Stimulated activated CD8-positive, alpha-beta memory T cell treated with anti-CD3 and anti-CD28 coated beads, Interleukin-4, amount 100 ng/mL, for 1 hour (primary cell): ENCODE data around the gene SLC9B2.
A peak's percentile ranks its signal among the peaks of the same experiment; 100 is the strongest.

Source experiments
- DNase-seq, 2 donors: peaks; one replicate each; pipeline ENCODE4 v3.0.0-alpha.2; 2020; ENCODE audit warnings: low read depth in 2 of 2, low spot score in 1 of 2

SLC9B2 gene

DNA sequence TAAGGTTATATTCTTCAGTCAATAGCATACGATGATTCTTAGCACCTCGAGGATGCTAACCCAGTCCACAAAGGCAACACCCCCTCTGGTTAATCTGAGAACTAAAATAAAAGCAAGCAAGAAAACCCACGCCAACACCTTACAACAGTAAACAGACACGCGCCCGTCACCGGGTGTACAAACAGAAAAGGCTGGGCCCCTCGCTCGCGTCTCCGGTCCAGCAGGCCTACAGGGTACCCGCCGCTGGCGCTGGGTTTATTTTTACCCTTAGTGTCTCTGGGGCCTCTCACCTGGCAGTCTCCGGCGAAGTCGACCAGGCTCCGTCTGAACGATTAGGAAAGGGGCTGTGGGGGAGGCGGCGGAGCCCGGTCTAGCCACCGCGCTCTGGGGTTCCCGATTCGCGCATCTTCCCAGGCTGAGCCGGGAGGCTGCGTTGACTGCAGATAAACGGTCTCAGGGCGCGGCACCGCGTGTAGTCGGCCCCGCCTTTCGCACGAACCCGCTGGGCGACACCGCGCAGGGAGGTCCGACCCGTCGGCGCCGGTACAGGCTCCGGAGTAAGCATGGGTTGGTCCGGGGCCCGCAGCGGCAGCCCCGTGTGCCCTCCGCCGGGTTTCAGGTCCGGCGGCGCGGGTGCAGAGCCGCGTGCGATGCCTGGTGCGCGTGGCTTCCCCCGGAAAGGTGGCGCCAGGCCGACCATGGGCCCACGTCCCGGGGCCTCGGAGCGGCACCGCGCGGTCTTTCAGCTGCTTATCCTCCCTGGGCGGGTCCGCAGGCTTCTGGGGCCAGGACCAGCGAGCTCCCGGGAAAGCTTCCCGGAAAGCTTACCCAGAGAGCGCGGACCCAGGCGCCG, 441 bp downstream of the SLC9B2 start:
- peak; percentile 21 to 41 for DNase-seq

DNA sequence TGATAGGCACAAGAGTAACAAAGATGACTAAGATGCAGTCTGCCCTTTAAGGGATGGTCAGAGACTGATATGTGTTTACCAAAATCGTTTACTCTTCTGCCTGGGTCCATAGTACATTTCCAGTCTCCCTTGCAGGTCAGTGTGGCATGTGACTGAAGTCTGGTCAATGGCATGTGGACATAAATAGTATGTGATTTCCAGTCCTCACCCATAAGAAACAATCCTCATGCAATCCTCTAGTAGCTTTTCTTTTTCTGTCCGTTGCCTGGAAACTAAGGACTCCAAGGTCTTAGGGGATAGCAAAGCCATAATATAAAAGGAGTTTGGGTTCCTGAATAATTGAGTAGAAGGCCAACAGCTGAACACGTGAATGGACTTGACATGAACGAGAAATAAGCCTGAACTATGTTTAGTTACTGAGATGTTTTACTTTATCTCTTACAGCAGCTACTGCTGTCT, 1.1 kb downstream of the SLC9B2 start:
- no peak for DNase-seq

DNA sequence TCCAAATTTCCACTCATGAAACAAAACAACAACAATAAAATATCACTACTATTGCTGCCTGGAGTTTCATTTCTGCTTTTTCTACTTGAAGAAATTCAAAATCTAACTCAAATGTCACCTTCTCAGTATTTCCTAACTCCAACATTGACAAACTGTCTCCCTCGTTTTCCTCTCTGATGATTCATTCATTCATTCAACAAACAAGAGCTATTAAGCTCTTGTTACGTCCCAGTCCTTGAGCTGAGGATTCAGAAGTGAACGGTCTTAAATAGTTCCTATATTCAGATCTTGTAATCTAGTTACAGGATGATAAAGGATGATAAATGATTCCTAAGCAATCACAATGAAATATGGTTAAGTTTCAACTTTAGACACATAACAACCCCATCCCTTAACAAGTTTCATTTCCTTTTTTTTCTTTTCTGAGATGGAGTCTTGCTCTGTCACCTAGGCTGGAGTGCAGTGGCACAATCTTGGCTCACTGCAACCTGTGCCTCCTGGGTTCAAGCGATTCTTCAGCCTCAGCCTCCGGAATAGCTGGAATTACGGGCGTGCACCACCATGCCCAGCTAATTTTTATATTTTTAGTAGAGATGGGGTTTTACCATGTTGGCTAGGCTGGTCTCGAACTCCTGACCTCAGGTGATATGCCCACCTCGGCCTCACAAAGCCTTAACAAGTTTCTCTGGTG, 1.7 kb downstream of the SLC9B2 start:
- DNase-seq = no peak

DNA sequence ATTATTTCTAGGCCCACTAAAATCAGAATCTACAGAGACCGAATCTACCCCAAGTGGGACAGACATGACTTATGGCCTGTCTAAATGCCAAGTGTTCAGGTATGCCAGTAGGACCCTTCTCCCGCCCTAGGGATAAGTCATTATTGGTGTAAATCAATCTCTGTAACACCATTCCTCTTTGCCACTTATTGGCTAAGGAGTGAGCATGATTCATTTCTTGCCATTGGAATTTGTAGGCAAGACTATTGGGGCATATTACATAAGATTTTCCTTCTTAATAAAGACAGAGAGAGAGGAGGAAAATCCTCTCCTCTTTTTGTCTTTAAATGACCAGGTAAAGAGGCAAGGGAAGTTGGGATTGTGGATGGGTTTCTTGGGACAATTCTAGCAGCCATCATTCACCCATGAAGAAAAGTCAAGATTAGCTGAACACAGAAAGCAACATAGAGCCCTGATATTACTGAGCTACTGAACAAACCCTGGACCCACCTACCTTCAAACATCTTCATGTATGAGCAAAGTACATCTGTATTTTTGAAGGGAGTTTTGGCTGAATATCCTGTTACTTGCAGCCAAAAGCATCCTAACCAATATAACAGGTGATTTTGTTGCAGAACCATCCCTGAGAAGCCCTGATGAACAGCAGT, 2.6 kb downstream of the SLC9B2 start:
- DNase-seq = no peak

DNA sequence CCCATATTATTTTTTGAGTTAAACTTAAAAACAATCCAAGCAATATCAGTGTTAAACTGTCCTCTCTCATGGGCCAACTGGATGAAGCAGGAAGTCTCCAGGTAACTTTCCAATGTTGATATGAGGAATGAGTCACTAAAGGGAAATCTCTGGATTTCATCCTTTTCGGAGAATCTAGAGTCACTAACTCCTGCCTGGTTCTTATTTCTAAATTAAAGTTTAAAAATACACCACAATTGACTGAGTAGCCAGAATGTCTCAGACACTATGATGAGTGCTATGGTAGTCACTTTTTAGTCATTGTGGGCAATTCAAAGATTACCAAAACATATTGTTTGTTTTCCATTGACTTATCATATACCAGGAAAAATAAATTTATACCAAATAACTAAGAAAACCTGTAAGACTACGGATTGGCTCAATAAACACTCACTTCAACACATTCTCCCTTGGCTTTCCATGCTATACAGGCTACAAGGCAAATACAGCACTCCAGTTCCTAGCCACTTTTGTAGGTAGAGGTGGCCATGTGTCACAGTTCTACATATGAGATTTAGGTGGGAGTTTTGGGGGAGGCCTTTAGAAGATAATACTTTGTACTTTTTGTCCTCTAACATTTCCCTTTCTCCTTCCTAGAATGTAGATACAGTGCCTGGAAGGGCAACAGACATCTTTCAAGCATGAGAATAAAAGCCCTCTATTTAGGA, 8.6 kb downstream of the SLC9B2 start:
- no peak for DNase-seq

DNA sequence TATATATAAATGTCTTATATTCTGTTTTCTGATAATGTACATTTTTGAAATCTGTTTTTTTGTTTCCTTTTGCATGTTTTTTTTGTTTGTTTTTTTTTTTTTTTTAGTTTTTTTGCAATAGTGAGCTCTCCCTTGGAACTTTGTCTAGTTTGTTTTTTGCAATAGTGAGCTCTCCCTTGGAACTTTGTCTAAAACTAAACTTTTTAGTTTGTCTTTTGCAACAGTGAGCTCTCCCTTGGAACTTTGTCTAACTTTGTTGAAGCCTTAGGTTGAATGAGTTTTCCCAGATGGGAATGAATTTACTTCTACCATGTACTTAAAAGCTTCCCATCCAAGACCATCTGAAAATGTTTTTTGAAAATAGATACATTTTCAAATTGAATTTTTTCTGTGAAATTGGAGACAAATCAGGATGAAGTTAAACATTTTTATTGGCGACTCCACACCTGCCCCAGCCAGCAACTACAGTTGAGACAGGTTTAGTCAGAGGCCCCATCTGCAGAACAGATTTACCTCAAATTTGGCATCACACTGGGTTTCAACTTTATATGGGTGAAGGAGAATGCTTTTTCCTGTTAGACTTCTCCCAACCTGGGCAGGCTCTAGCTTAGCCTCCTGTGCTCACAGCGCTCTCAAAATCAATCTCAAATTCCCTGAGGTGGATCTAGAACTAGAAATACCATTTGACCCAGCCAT, 16.0 kb downstream of the SLC9B2 start:
- DNase-seq = no peak

DNA sequence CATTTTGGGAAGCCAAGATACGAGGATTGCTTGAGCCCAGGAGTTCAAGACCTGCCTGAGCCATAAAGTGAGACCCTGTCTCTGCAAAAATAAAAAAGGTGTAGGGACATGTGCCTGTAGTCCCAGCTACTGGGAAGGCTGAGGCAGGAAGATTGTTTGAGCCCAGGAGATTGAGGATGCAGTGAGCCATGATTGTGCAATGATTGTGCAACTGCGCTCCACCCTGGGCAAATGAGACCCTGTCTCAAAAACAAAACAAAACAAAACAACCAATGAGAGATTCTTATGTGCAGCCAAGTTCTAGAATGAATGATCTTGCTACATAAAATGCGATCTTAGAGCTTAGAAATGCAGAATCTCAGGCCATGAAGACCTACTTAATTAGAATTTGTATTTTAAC, 22.5 kb downstream of the SLC9B2 start:
- no peak for DNase-seq

DNA sequence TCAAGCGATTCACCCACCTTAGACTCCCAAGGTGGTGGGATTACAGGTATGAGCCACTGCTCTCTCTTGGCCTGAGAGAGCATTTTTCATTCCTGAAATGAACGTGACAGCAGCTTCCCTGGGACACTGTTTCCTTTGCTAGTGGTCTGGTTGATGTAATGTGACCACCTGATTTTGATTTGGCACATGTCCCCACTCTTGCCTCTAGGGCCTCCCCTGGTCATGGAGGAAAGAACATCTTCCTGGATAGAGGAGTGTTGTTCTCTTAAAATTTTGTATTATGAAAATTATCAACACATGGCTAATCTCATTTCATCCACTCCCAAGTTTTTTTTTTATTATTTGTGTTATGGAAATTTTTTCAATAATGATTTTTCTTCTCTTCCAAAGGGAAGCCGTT, 23.8 kb downstream of the SLC9B2 start:
- DNase-seq = no peak

DNA sequence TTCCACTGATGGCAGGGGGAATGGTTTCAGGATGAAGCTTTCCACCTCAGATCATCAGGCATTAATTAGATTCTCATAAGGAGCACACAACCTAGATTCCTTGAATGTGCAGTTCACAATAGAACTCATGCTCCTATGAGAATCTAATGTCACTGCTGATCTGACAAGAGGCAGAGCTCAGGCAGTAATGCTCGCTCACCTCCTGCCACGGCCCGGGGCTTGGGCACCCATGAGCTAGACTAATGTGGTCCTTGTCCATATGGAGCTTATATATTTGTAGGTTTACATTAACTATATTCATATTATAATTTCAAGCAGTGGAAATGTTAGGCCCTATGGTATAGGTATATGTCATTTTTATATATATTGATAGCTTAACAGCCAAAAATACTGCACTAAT, 24.4 kb downstream of the SLC9B2 start:
- DNase-seq = no peak

DNA sequence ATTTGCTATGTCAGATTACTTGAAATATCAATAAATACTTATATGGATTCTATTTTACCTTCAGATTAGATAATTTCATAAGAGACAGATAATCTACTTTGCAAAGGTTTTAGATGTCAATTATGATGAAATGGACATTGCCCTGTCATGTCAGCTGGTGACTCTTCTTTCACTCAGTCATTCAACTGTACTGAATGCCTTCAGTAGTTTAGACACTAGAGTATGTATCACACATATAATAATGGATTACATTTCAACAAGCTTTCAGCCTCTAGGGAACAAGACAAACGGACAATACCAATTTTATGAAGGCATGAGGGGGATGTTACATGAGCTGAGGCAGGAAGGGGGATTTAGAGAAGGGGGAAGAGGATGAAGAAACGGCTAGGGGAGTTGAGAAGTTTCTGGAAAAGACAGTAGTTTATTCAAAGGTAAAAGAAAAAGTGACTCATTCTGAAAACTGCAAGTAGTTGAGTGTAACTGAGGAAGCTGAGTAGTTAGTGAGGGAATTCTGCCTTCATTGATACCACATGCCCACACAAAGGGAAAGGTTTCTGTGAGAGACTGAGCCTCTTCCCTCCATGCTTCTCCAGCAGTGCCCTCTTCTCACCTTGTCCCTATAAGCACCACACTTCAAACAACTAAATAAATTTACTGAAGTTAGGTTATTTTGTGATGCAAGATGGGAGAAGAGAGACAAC, 25.7 kb downstream of the SLC9B2 start:
- no peak for DNase-seq

DNA sequence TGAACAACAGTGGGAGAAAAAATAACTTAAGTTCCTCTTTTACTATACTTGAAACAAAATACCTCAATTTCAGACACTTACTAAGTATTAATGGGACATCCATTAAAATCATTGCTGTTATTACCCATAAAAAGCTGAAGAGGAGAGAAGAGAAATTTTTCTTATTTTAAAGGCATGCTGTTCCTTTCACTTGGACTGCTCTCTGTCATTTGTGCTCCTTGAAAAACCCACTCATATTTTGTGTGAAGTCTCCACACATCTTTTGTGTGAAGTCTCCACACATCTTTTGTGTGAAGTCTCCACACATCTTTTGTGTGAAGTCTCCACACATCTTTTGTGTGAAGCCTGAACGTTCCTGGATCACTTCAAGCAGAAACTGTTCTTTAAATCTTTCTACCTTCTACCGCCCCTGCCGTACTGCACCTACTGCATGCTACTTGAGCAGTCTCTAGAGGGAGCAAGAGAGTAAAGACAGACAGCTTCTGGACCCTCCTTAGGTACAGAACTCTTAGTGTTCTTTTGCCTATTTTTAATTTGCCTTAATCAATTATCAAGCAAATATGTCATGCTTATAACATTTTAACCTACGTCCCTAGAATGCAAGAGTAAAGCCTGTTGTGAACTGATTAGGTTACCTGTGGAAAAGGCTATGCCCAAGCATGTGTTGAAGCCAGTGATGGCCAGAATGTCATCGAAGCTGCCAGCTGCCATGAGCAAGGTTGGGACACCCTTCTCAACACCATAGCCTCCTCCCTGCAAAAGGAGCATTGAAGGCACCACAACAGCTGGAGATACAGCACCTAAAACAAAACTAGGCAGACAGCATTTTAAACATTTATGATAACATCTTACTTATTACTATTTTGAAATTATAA, 29.9 kb downstream of the SLC9B2 start:
- DNase-seq = peak in 1 of 2 donors; percentile 5

DNA sequence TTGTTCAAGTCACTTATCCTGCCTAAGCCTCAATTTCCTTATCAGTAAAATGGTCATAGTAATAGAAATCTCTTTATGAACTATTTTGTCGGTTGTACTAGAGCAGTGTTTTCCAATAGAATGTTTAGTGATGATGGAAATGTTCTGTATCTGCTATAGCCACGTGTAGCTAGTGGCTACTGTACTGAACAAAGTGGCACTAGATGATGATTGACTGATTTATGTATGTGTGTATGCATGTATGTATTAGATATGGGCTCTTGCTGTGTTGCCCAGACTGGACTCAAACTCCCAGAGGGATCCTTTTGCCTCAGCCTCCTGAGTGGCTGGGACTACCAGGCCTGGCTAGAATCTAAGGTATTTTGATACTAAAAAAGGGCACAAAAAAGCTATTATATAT, 32.4 kb downstream of the SLC9B2 start:
- no peak for DNase-seq

DNA sequence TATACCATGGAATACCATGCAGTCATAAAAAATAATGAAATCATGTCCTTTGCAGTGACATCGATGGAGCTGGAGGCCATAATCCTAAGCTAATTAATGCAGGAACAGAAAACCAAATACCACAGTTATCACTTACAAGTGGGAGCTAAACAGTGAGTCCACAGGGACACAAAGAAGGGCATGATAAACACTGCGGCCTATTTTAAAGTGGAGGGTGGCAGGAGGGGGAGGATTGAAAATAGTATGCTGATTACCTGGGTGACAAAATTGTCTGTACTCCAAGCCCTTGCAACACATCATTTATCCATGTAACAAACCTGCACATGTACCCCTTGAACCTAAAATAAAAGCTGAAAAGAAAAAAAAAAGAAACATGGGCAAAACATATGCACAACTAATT, 40.4 kb downstream of the SLC9B2 start:
- DNase-seq = no peak

DNA sequence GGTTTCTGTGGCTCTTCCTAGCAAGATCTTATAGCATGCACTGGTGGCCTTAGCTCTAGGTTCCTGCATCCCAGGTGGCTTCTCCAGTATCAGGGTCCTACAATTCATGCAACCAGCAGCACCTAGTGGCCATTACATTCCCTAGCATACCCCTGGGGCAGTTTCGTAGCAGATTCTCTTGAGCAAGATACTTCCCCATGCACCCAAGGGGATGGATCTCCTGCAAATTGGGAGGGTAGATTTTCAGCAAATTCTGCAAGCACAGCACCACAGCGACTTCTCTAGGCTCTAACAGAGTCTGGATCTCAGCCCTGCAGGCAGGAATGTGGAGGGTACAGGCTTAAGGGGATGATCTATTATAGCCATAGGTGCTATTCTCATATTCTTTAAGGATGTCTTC, 44.0 kb downstream of the SLC9B2 start:
- no peak for DNase-seq

DNA sequence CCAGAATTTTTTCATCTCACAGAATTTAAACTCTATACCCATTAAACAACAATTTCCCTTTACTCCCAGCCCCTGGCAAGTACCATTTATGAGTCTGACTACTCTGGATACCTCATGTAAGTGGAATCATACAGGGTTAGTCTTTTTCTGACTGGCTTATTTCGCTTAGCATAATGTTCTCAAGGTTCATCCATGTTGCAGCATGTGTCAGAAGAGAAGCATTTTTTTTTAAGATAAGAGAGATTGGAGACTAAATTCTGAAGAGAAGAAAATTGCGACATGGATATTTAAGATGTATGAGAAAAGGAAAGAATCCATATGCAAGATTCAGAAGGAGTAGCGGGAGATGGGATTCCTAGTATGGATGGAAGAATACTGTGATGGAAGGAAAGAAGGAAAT, 45.8 kb downstream of the SLC9B2 start:
- no peak for DNase-seq

DNA sequence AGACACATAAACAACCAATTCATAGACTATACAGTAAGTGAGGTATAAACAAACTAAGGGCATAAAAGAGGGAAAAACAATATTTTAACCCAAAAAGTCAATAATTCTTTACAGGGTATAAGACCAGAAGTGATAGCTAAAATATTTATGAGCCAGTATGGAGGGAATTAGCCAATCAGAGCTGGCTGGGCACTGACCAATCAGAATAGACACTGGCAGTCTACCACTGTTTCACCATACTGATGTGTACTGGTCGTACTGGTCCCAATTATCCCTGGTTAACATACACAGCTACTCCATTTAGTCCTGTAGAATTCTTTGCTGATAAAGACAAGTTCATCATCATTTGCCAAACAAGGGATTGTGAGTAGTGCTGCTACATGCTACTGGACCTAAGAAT, 47.3 kb downstream of the SLC9B2 start:
- DNase-seq = no peak

DNA sequence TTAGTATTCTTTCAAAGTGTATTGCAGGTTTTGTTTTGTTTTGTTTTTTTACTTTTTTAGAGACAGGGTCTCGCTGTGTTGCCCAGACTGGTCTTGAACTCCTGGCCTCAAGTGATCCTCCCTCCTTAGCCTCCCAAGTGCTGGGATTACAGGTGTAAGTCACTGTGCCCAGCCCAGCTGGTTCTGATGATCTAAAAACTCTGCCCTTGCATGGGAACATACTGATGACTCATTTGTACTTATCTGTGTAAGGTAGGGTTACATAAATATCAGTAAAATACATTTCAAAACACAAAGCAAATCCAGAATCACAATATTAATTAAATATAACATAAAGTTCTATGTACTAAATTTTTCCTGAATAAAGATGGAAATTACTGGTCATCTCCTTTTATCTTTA, 49.7 kb downstream of the SLC9B2 start:
- DNase-seq = no peak

DNA sequence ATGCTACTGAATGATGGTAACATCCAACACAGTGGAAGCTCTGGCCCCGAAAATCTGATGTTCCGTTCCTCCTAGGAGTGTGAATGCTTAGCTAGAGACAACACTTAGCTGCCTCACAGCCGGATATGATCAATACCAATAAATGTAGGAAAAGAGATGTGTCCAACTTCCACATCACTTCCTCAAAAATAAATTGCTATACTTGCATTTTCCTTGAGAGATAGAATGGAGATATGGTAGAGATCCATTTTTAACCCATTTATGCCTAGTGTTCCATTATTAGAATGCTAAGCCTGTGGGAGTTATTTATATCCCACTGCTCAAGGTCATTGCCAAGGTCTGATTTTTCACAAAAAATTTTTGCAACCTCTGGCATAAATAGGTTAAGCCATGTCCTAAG, 51.6 kb downstream of the SLC9B2 start:
- no peak for DNase-seq

DNA sequence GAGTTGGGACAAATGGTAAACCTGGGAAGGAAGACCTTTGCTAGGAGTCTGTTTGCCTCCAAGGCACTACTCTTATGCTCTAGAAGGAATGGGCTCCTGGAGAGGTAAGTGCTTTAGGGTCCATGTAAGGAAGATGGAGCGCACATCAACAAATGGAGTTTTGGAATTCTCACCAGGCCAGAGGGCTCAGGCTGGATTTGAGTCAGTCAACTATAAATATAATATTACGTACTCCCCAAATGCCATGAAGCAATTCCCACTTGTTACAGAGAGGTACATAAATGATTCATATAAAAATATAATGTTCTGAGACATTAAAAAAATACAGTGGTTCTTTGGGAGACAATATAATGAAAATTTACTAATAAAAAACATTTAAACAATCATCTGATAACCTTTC, 55.4 kb downstream of the SLC9B2 start:
- DNase-seq = no peak
